HepG2 (cell line): ENCODE data around the gene KNG1. TPM values are rescaled to one million over a fixed set of nuclear protein-coding genes. Genes with fewer than 3 reads are reported as not detected.

ENCODE experiments used
- ATAC-seq: fragments of 200-7000 bp; cut with Tn5 transposase; 3 replicates; pipeline ENCODE4 v1.9.1; 2020; ENCODE audit warnings: mild to moderate bottlenecking, moderate library complexity
- BruUV-seq: library from RNA; stranded (reverse); fragments of 400-500 nt; replicated peaks from 2 replicates; lab custom pipeline; 2021; lab: Mats Ljungman, UMichigan
- CTCF ChIA-PET: fragments of 300-600 bp; formaldehyde crosslinking; extraction: SDS; loops from one replicate; lab custom pipeline; 2021; ENCODE audit warnings: low total read pairs, inconsistent platforms, low intra/inter-chr PET ratio; lab: Yijun Ruan, JAX
- POLR2A ChIA-PET: fragments of 350-600 bp; sonication (Branson Sonifier 250); formaldehyde crosslinking; loops from one replicate; lab custom pipeline; 2020; ENCODE audit warnings: antibody characterized with exemption, inconsistent platforms; lab: Yijun Ruan, JAX
- DNase-seq: peaks from one replicate; pipeline ENCODE4 v3.0.0-alpha.2; 2015; ENCODE audit warnings: low spot score
- FAIRE-seq: peaks from 3 replicates; lab custom pipeline; 2011; peaks lifted over from hg19 to GRCh38; lab: Jason Lieb, UNC
- H2AFZ ChIP-seq: one replicate; pipeline ENCODE4 v1.6.1; 2011; ENCODE audit warnings: low read length, inconsistent platforms
- H3K27ac ChIP-seq: fragments of 300-600 bp; 3 replicates; pipeline ENCODE4 v1.8.0; 2011; ENCODE audit warnings: mixed run types, mild to moderate bottlenecking, mixed read lengths, low read length, inconsistent platforms; ENCODE audit not compliant: insufficient read depth; ENCODE audit errors: extremely low read length
- H3K27me3 ChIP-seq, 2 experiments: fragments of 200-600 bp in 1 of 2; 2 replicates in 1 of 2; 3 replicates in 1 of 2; pipeline versions ENCODE4 v1.6.0 to v1.8.0; 2011; ENCODE audit warnings: low read length in 2 of 2, mild to moderate bottlenecking in 2 of 2, moderate library complexity in 2 of 2, inconsistent platforms in 1 of 2; ENCODE audit not compliant: insufficient read depth in 2 of 2, control insufficient read depth in 1 of 2
- H3K36me3 ChIP-seq, 2 experiments: fragments of 200-600 bp in 1 of 2; replicated peaks in 1 of 2; 2 replicates in 1 of 2; 3 replicates in 1 of 2; pipeline versions ENCODE4 v1.5.1 to v1.8.0; 2011; ENCODE audit warnings: low read length in 2 of 2, inconsistent platforms in 1 of 2; ENCODE audit not compliant: insufficient read depth in 2 of 2, control insufficient read depth in 1 of 2
- H3K4me1 ChIP-seq: 2 replicates; pipeline ENCODE4 v1.5.1; 2012; ENCODE audit warnings: low read length, inconsistent platforms; ENCODE audit not compliant: insufficient read depth
- H3K4me2 ChIP-seq: 2 replicates; pipeline ENCODE4 v1.6.0; 2011; ENCODE audit warnings: low read depth, low read length, inconsistent platforms
- H3K4me3 ChIP-seq, 3 experiments: fragments of 200-600 bp in 1 of 3; sonication (generic), shearing (Covaris generic) in 1 of 3; replicated peaks in 1 of 3; 2 replicates each; pipeline ENCODE4 v1.5.1; 2011 to 2016; ENCODE audit warnings: low read length in 3 of 3, inconsistent platforms in 2 of 3, low read depth in 2 of 3, mild to moderate bottlenecking in 2 of 3, control low read depth in 1 of 3, mixed read lengths in 1 of 3; ENCODE audit not compliant: insufficient read depth in 1 of 3
- H3K79me2 ChIP-seq: one replicate; pipeline ENCODE4 v1.6.1; 2011; ENCODE audit warnings: low read length, inconsistent platforms; ENCODE audit not compliant: insufficient read depth
- H3K9ac ChIP-seq: 2 replicates; pipeline ENCODE4 v1.6.0; 2011; ENCODE audit warnings: mild to moderate bottlenecking, low read depth, low read length, inconsistent platforms; ENCODE audit not compliant: insufficient read depth
- H3K9me3 ChIP-seq: 2 replicates; pipeline ENCODE4 v1.5.1; 2012; ENCODE audit warnings: mild to moderate bottlenecking, low read length
- H4K20me1 ChIP-seq: 2 replicates; pipeline ENCODE4 v1.6.0; 2011; ENCODE audit warnings: inconsistent platforms, mild to moderate bottlenecking, low read length, moderate library complexity; ENCODE audit not compliant: insufficient read depth
- CBFB ChIP-seq: sonication (generic); formaldehyde crosslinking; IDR thresholded peaks from 2 replicates; pipeline ENCODE4 v1.4.0; 2020; ENCODE audit warnings: missing genetic modification reagents
- EED ChIP-seq: sonication (generic); formaldehyde crosslinking; IDR thresholded peaks from 2 replicates; pipeline ENCODE4 v1.5.0; 2020; ENCODE audit warnings: mild to moderate bottlenecking, missing genetic modification reagents
- ERF ChIP-seq: IDR thresholded peaks from 2 replicates; pipeline ENCODE4 v1.6.1; 2018; ENCODE audit warnings: missing biosample characterization, missing genetic modification reagents
- GPN1 ChIP-seq: sonication (generic); formaldehyde crosslinking; IDR thresholded peaks from 2 replicates; pipeline ENCODE4 v1.5.1; 2020; ENCODE audit warnings: missing genetic modification reagents, borderline replicate concordance
- GZF1 ChIP-seq: sonication (generic); formaldehyde crosslinking; IDR thresholded peaks from 2 replicates; pipeline ENCODE4 v1.5.1; 2020; ENCODE audit warnings: mild to moderate bottlenecking, missing genetic modification reagents
- HDAC6 ChIP-seq: fragments of 200-600 bp; sonication (generic); IDR thresholded peaks from 2 replicates; pipeline ENCODE4 v1.7.0; 2017; ENCODE audit warnings: mild to moderate bottlenecking, antibody characterized with exemption, low read length, low read depth
- IKZF4 ChIP-seq: sonication (generic); formaldehyde crosslinking; IDR thresholded peaks from 2 replicates; pipeline ENCODE4 v1.5.1; 2020; ENCODE audit warnings: borderline replicate concordance, mild to moderate bottlenecking, low read depth, missing genetic modification reagents; ENCODE audit errors: not compliant biosample characterization
- KLF13 ChIP-seq: sonication (generic); formaldehyde crosslinking; IDR thresholded peaks from 2 replicates; pipeline ENCODE4 v1.4.0; 2020; ENCODE audit warnings: mild to moderate bottlenecking, missing genetic modification reagents
- RBFOX2 ChIP-seq: fragments of 200-400 bp; formaldehyde crosslinking; IDR thresholded peaks from 2 replicates; pipeline ENCODE4 v1.6.1; 2017; ENCODE audit warnings: low read depth, mild to moderate bottlenecking, low read length
- SMAD3 ChIP-seq: sonication (generic); formaldehyde crosslinking; IDR thresholded peaks from 2 replicates; pipeline ENCODE4 v1.4.0; 2020; ENCODE audit warnings: missing genetic modification reagents
- ZNF230 ChIP-seq: sonication (generic); formaldehyde crosslinking; IDR thresholded peaks from 2 replicates; pipeline ENCODE4 v1.4.0; 2020; ENCODE audit warnings: mild to moderate bottlenecking, missing genetic modification reagents
- ZNF317 ChIP-seq: sonication (generic); formaldehyde crosslinking; IDR thresholded peaks from 2 replicates; pipeline ENCODE4 v1.5.0; 2020; ENCODE audit warnings: mild to moderate bottlenecking, missing genetic modification reagents
- ZNF468 ChIP-seq: sonication (generic); formaldehyde crosslinking; IDR thresholded peaks from 2 replicates; pipeline ENCODE4 v1.8.0; 2022; ENCODE audit warnings: mild to moderate bottlenecking, moderate library complexity, missing genetic modification reagents
- ZSCAN20 ChIP-seq: sonication (generic); formaldehyde crosslinking; IDR thresholded peaks from 2 replicates; pipeline ENCODE4 v1.4.0; 2020; ENCODE audit warnings: missing genetic modification reagents, mild to moderate bottlenecking, borderline replicate concordance
- WGBS: methylation state at CpG from one replicate; pipeline ENCODE4 v1.1.6; 2017; ENCODE audit warnings: low lambda C conversion rate; 5-methylcytosine and 5-hydroxymethylcytosine counted together
- in situ Hi-C: cut with HindIII; loops from 2 replicates; pipeline ENCODE4 v1.10.0; 2017; ENCODE audit warnings: low pct_unique_long_range_greater_than_20kb; ENCODE audit not compliant: extremely low pct_ligation_motif_present
- intact Hi-C: fragments of 100-400 bp; cut with micrococcal nuclease; formaldehyde crosslinking; loops from one replicate; pipeline ENCODE4 v1.10.0; 2022; ENCODE audit not compliant: unreplicated experiment
- polyA plus RNA-seq, 8 experiments: library from polyadenylated mRNA; depleted of rRNA in 3 of 8; stranded (reverse) in 7 of 8; unstranded in 1 of 8; fragments of >200 nt; fragmentation: Illumina TruSeq in 4 of 8; extraction: Trizol in 4 of 8; gene quantifications; 2 replicates each; pipeline versions ENCODE4 v1.2.1 to v1.2.3, GENCODE V29; 2011 to 2016; ENCODE audit warnings: low read depth in 4 of 8, missing spikeins in 1 of 8, mixed read lengths in 1 of 8; ENCODE audit not compliant: insufficient read depth in 1 of 8
- total RNA-seq, 5 experiments: library from RNA; depleted of rRNA; stranded (reverse); fragments of >200 nt; fragmentation: Illumina TruSeq; extraction: Trizol; gene quantifications; 2 replicates each; pipeline ENCODE4 v1.2.3, GENCODE V29; 2016; ENCODE audit warnings: low read depth in 1 of 5
- TF ChIP-seq, protein P1 (sequence below): sonication (generic); formaldehyde crosslinking; IDR thresholded peaks from 2 replicates; pipeline ENCODE4 v1.5.1; 2020; ENCODE audit warnings: missing genetic modification reagents, mild to moderate bottlenecking, borderline replicate concordance
- TF ChIP-seq, protein P2 (sequence below): IDR thresholded peaks from 2 replicates; pipeline ENCODE4 v1.6.1; 2016
- TF ChIP-seq, protein P3 (sequence below): sonication (generic); formaldehyde crosslinking; IDR thresholded peaks from 2 replicates; pipeline ENCODE4 v1.4.0; 2020; ENCODE audit warnings: missing genetic modification reagents, borderline replicate concordance
- TF ChIP-seq, protein P4 (sequence below): IDR thresholded peaks from 2 replicates; pipeline ENCODE4 v1.6.1; 2016; ENCODE audit warnings: missing genetic modification reagents, missing compliant biosample characterization

KNG1 gene
- total and polyA plus RNA-seq, 2 of the 13 experiments (the other 11 are each of a cell fraction or from before 2014, with no cell fraction given): 6.5 to 7.0 TPM

DNA sequence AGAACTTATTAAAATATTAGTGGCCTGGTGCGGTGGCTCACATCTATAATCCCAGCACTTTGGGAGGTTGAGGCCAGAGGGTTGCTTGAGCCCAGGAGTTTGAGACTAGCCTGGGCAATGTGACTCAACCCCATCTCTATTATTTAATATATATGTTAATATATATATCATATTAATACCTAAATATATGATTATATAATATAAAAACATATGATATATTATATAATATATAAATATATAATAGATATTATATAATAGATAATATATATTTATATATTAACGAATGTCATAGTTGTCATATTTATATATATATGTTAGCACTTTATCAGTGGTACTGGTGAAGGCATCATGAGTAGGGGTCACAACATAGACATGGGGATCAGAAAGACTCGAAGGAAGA, 46.1 kb upstream of the KNG1 start:
- Histone ChIP-seq H3K9me3 (no peaks in the 10 kb centered on the region), H3K4me2 (no peak overlapping the region), H3K4me3 (no peak overlapping the region), H3K36me3 (no peaks in the 10 kb centered on the region), H4K20me1 (no peaks in the 10 kb centered on the region), H3K4me1 (peaks cover 13% of the 10 kb centered on the region), H3K79me2 (no peaks in the 10 kb centered on the region), H2AFZ (no peak overlapping the region), H3K27me3 (peaks cover 0 to 3% of the 10 kb centered on the region in 2 experiments; a peak in 1 of 5 replicates), H3K9ac (no peak overlapping the region), H3K27ac (no peak overlapping the region)
- intact Hi-C loops (no loop called here), in situ Hi-C loops (no loop called here)
- no peak for TF ChIP-seq IKZF4 (CRISPR knock-in tag)
- TF ChIP-seq GPN1: no peak
- no peak for TF ChIP-seq HDAC6
- no peak for TF ChIP-seq RBFOX2
- TF ChIP-seq KLF13 (CRISPR knock-in tag): no peak
- no peak for TF ChIP-seq ZNF468
- no peak for TF ChIP-seq EED (CRISPR knock-in tag)
- TF ChIP-seq, protein P1, sequence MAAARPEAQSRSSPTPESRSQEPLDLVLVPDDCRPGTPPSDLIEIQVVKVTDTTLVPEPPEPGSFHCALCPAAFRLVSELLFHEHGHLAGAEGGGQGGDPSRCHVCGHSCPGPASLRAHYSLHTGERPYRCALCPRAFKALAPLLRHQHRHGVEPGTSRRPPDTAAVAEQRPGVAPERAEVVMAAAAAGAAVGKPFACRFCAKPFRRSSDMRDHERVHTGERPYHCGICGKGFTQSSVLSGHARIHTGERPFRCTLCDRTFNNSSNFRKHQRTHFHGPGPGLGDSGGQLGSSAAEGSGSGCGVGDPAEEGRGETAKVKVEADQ (CRISPR knock-in tag): no peak
- TF ChIP-seq, protein P2, sequence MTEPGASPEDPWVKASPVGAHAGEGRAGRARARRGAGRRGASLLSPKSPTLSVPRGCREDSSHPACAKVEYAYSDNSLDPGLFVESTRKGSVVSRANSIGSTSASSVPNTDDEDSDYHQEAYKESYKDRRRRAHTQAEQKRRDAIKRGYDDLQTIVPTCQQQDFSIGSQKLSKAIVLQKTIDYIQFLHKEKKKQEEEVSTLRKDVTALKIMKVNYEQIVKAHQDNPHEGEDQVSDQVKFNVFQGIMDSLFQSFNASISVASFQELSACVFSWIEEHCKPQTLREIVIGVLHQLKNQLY (CRISPR knock-in tag): no peak
- TF ChIP-seq ERF: no peak
- TF ChIP-seq ZSCAN20 (CRISPR knock-in tag): no peak
- TF ChIP-seq, protein P3, sequence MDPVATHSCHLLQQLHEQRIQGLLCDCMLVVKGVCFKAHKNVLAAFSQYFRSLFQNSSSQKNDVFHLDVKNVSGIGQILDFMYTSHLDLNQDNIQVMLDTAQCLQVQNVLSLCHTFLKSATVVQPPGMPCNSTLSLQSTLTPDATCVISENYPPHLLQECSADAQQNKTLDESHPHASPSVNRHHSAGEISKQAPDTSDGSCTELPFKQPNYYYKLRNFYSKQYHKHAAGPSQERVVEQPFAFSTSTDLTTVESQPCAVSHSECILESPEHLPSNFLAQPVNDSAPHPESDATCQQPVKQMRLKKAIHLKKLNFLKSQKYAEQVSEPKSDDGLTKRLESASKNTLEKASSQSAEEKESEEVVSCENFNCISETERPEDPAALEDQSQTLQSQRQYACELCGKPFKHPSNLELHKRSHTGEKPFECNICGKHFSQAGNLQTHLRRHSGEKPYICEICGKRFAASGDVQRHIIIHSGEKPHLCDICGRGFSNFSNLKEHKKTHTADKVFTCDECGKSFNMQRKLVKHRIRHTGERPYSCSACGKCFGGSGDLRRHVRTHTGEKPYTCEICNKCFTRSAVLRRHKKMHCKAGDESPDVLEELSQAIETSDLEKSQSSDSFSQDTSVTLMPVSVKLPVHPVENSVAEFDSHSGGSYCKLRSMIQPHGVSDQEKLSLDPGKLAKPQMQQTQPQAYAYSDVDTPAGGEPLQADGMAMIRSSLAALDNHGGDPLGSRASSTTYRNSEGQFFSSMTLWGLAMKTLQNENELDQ: no peak
- no peak for TF ChIP-seq ZNF317
- no peak for TF ChIP-seq CBFB
- TF ChIP-seq, protein P4, sequence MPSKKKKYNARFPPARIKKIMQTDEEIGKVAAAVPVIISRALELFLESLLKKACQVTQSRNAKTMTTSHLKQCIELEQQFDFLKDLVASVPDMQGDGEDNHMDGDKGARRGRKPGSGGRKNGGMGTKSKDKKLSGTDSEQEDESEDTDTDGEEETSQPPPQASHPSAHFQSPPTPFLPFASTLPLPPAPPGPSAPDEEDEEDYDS (CRISPR knock-in tag): no peak
- TF ChIP-seq GZF1 (CRISPR knock-in tag): no peak
- no peak for TF ChIP-seq ZNF230 (CRISPR knock-in tag)
- TF ChIP-seq SMAD3 (CRISPR knock-in tag): no peak
- CTCF ChIA-PET: no interaction called here
- 68% methylated on average over 3 of the region's 3 CpGs for WGBS
- ATAC-seq (no peak), DNase-seq (no peak), FAIRE-seq (no peak)
- BruUV-seq: no TSS peak
- POLR2A ChIA-PET: no interaction called here
